T-helper 17 cell (primary cell): Measurements from ENCODE around the gene HSD17B11. TPM values are rescaled to one million over a fixed set of nuclear protein-coding genes. Genes with fewer than 3 reads are reported as not detected.
"Not testable (repeated sequence)": the region's sequence is repeated elsewhere in the genome, so short reads cannot be mapped to it uniquely, and the experiment has no call there.

Experiments used
- ATAC-seq: fragments of 150-1000 bp; cut with Tn5 transposase; 2 replicates; pipeline ENCODE4 v1.10.0; 2021; ENCODE audit warnings: mild to moderate bottlenecking, moderate library complexity
- DNase-seq, 3 donors: peaks; one replicate each; pipeline versions ENCODE4 v3.0.0 to v3.0.0-alpha.2; 2020 to 2021
- H3K9me3 ChIP-seq: one replicate; pipeline ENCODE4 v1.7.0; 2013; ENCODE audit warnings: low read length, mild to moderate bottlenecking; ENCODE audit not compliant: control insufficient read depth, poor library complexity, severe bottlenecking
- H3K27ac Mint-ChIP-seq: one replicate; pipeline ENCODE4 v1.8.0; 2022; ENCODE audit warnings: mild to moderate bottlenecking, moderate library complexity, mixed read lengths
- H3K27me3 Mint-ChIP-seq: one replicate; pipeline ENCODE4 v1.8.0; 2022; ENCODE audit warnings: mixed read lengths
- H3K36me3 Mint-ChIP-seq: one replicate; pipeline ENCODE4 v1.8.0; 2022; ENCODE audit warnings: low read depth, mixed read lengths
- H3K4me1 Mint-ChIP-seq: one replicate; pipeline ENCODE4 v1.8.0; 2022; ENCODE audit warnings: mild to moderate bottlenecking, mixed read lengths
- H3K4me3 Mint-ChIP-seq: one replicate; pipeline ENCODE4 v1.8.0; 2022; ENCODE audit warnings: mild to moderate bottlenecking, moderate library complexity, mixed read lengths
- total RNA-seq, 4 donors: library from RNA in 2 of 4; stranded (reverse) in 2 of 4; gene quantifications; one replicate each; pipeline ENCODE4 v1.2.3 and lab custom pipeline; 2022 to 2026

Gene HSD17B11
- total RNA-seq, 2 donors from 2014 or later: 27.7 to 40.7 TPM

DNA sequence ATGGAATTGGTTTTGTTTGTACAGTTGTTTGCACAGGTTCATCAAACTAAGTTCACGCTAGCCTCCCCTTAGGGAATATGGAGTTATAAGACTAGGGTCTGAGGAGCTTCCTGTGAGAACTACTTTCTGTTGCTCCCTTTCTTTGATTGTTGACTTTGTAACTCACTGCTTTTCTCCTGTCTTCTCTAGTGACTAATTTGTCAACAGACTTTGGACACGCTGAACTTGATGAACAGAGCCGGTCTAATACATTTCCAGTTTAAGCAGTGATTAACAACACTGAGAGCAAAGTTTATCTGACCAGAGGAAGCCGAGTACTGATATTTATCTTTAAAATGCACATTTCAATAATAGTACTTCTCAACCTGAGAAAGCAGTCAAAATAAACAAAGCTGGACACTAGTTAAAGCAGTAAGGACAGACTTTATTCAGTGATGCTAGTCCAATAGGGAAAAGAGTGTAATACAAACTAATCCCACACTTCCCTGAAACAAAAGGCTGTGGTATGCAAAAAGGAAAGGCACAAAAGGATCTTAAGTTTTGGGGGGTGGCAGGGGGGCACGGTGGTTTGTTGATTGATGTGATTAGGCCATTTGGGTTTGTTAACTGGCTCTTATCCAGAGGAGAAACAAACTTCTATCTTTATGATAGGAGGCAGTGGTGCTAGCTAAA, 28.7 kb upstream of the HSD17B11 start:
- Mint-ChIP-seq H3K27ac (no peak overlapping the region), H3K27me3 (no peaks in the 10 kb centered on the region), H3K36me3 (no peaks in the 10 kb centered on the region), H3K4me3 (no peak overlapping the region), H3K4me1 (peaks cover 14% of the 10 kb centered on the region)
- H3K9me3 ChIP-seq: no peaks in the 10 kb centered on the region
- ATAC-seq (no peak), DNase-seq (no peak)

DNA sequence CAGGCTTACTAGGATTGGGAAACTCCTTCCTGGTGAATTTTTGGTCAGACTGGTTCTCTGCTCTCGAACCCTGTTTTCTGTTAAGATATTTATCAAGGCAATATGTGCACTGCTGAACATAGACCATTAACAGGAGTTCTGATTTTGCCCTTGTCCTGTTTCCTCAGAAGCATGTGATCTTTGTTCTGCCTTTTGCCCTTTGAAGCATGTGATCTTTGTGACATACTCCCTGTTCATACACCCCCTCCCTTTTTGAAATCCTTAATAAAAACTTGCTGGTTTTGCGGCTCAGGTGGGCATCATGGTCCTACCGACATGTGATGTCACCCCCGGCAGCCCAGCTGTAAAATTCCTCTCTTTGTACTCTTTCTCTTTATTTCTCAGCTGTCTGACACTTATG, 27.4 kb upstream of the HSD17B11 start:
- H3K27ac Mint-ChIP-seq, H3K36me3 Mint-ChIP-seq, H3K9me3 ChIP-seq, H3K27me3 Mint-ChIP-seq, H3K4me1 Mint-ChIP-seq, ATAC-seq, DNase-seq, H3K4me3 Mint-ChIP-seq: not testable (repeated sequence)

DNA sequence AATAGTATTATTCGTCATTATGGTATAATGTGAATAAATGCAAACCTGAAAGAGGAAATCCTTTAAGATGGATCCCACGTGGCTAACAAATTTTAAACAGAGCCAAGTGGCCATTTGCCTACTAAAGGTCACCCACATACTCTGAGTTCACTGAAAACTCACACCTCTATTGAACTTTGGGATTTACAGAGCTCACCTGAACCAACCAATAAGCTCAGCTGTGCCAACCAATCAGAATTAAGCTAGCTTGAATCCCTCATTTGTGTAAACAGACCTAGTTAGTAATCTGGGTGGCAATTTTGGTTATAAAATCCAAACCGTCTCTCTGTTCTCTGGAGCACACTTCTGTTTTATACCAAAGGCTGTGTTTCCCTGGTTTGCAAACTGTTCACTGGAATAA, 26.0 kb upstream of the HSD17B11 start:
- Mint-ChIP-seq H3K4me1 (peaks cover 5% of the 10 kb centered on the region), H3K27ac (no peak overlapping the region), H3K36me3 (no peaks in the 10 kb centered on the region), H3K27me3 (peaks cover 9% of the 10 kb centered on the region), H3K4me3 (no peak overlapping the region)
- peaks cover 3% of the 10 kb centered on the region for H3K9me3 ChIP-seq
- DNase-seq (no peak), ATAC-seq (no peak)

DNA sequence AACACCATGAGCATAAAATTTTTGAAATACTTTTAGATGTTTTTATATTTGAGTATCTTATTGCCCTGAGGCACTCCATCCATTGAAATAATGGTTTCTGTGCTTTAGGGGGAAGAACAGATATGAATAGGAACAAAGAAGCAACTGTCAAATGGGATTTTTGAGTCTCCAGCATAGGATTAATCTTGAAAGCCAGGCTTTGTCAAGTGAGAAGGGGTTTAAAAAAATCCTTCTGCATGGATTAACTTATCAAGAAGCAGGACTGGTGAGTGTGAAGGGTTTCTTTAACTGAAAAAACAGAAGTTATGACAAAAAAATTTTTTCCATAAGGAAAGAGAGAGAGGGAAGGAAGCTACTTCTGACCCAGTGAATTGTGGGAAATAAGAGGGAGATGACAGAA, 23.8 kb upstream of the HSD17B11 start:
- DNase-seq (no peak), ATAC-seq (no peak)
- Mint-ChIP-seq H3K27ac (no peak overlapping the region), H3K36me3 (peaks cover 5% of the 10 kb centered on the region), H3K4me1 (no peaks in the 10 kb centered on the region), H3K4me3 (no peak overlapping the region), H3K27me3 (peaks cover 21% of the 10 kb centered on the region)
- H3K9me3 ChIP-seq: peaks cover 3% of the 10 kb centered on the region

DNA sequence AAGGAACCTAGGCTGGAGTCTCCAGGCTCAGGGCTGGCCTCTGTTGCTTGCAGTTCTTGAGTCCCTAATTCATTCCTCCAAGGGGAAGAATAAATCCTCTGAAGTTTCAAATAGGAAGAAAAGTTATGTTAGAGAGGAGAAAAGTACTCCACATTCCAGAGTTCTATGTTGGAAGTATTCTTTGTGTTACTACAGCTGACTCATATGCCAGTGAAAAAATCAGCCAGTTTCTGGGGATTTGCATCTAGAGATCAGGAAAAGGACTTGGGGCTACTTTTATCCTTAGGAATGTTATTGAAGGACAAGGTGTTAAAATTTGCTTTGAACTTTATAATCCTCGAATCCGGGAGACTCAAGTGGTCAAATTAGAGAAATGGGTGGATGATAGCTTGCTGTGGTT, 19.7 kb upstream of the HSD17B11 start:
- no peak for DNase-seq
- peaks cover 3% of the 10 kb centered on the region for H3K9me3 ChIP-seq
- Mint-ChIP-seq H3K4me3 (no peak overlapping the region), H3K27ac (no peak overlapping the region), H3K27me3 (peaks cover 55% of the 10 kb centered on the region), H3K36me3 (peaks cover 9% of the 10 kb centered on the region), H3K4me1 (peaks cover 7% of the 10 kb centered on the region)
- ATAC-seq: no peak

DNA sequence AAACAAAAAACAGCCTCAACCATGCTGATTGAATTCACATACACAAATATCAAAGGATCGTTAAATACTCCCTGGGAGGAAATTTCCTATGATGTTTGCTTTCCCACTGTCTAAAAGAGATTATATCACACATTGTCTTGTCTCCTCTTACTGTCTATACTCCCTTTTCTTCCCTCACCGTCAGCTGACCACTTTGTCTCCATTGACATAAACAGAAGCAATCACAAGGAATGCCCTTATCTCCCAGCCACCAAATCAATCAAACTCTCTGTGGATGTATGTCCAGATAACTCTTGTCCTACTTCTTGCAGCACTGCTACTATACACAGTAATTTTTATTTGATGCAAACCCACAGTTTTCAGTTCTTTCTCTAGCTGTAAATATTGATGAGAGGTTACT, 19.2 kb upstream of the HSD17B11 start:
- H3K4me1 Mint-ChIP-seq: peaks cover 7% of the 10 kb centered on the region
- no peak for ATAC-seq
- H3K27me3 Mint-ChIP-seq: peaks cover 55% of the 10 kb centered on the region
- no peak overlapping the region for H3K4me3 Mint-ChIP-seq
- H3K9me3 ChIP-seq: peaks cover 3% of the 10 kb centered on the region
- H3K36me3 Mint-ChIP-seq: peaks cover 9% of the 10 kb centered on the region
- DNase-seq: no peak
- no peak overlapping the region for H3K27ac Mint-ChIP-seq

DNA sequence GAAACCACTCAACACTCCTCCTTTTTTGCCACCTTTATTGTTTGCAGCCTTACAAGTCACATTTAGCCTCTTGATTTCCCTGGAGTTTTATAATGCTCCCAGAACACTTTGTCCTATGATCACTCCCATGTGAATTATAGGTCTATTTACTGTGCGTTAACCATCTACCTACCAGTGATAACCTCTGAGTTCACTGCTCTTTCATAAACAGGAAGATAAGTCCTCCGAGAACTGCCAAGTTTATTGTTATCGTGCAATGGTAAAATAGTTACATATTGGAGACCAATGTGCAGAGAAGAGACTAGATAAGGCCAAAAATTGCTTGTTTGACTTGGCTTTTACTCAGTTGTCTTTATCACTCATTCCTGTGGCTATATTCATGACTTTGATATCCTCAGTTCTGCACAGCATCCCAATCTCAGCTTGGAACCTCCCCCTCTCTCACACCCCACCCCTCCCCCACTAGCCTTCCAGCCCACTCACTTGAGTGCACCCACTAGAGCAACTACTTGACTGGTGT, 18.5 kb upstream of the HSD17B11 start:
- H3K9me3 ChIP-seq: peaks cover 3% of the 10 kb centered on the region
- no peak for ATAC-seq
- Mint-ChIP-seq H3K4me3 (no peak overlapping the region), H3K27me3 (peaks cover 55% of the 10 kb centered on the region), H3K27ac (no peak overlapping the region), H3K4me1 (peaks cover 7% of the 10 kb centered on the region), H3K36me3 (peaks cover 9% of the 10 kb centered on the region)
- DNase-seq: no peak

DNA sequence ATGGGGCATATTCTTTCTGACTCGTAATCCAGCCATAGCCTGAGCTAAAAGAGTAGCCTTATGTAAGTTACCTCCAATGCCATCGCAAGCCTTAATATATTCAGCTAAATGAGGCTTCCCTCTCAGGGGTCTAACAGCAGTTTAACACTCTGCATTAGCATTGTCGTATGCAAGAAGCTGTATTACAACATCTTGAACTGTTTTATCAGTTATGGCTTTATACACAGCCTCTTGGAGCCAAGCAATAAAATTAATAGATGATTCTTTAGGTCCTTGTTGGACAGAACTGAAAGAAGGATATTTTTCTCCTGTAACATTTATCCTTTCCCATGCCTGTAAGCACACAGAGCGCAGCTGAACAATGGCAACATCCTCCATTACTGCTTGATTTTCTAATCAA, 15.9 kb upstream of the HSD17B11 start:
- not testable (repeated sequence) for H3K27ac Mint-ChIP-seq, H3K36me3 Mint-ChIP-seq, H3K4me3 Mint-ChIP-seq, H3K9me3 ChIP-seq, ATAC-seq, DNase-seq, H3K4me1 Mint-ChIP-seq
- peaks cover 46% of the 10 kb centered on the region for H3K27me3 Mint-ChIP-seq

DNA sequence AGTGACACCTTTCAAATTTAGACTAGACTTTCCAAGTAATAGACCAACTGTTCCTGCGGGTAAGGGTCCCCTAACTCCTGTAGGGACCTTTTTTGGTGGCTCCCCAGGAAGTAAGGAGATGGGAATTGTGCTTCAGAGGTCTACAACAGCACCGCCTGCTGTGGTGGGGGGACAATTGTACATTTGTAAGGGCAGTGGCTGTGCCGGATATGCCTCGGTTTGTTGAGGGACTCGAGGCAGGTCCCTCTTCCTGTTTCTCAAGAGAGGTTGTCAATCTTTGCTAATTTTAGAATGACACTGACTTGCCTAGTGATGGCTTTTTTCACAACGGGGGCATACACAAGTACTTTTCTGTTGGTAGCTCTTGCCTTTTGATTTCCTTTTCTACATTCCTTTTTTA, 15.5 kb upstream of the HSD17B11 start:
- no peak for DNase-seq
- no peak for ATAC-seq
- Mint-ChIP-seq H3K4me1 (peaks cover 7% of the 10 kb centered on the region), H3K4me3 (no peak overlapping the region), H3K27ac (no peak overlapping the region), H3K36me3 (peaks cover 9% of the 10 kb centered on the region), H3K27me3 (peaks cover 46% of the 10 kb centered on the region)
- H3K9me3 ChIP-seq: no peaks in the 10 kb centered on the region

DNA sequence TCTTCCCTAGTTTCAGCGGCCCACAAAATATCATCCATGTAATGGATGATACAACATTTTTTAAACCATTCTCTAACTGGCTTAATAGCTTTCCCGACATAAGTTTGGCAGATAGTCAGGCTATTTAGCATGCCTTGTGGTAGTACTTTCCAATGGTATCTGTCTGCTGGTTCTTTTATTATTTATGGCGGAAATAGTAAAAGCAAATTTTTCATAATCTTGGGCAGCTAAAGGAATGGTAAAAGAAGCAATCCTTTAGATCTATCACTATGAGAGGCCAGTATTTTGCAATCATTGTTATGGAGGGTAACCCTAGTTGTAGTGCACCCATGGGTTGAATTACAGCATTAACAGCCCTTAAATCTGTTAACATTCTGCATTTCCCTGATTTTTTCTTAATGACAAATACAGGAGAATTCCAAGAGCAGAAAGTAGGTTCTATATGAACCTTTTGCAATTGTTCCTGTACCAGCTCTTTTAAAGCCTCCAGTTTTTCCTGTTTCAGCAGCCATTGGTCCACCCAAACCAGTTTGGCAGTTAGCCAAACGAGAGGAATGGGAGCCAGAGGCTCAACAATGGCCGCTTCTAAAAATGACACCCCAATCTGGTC, 14.3 kb upstream of the HSD17B11 start:
- Mint-ChIP-seq H3K4me3 (no peak overlapping the region), H3K4me1 (peaks cover 7% of the 10 kb centered on the region), H3K27me3 (peaks cover 39% of the 10 kb centered on the region), H3K36me3 (peaks cover 9% of the 10 kb centered on the region), H3K27ac (no peak overlapping the region)
- DNase-seq (no peak), ATAC-seq (no peak)
- H3K9me3 ChIP-seq: no peaks in the 10 kb centered on the region

DNA sequence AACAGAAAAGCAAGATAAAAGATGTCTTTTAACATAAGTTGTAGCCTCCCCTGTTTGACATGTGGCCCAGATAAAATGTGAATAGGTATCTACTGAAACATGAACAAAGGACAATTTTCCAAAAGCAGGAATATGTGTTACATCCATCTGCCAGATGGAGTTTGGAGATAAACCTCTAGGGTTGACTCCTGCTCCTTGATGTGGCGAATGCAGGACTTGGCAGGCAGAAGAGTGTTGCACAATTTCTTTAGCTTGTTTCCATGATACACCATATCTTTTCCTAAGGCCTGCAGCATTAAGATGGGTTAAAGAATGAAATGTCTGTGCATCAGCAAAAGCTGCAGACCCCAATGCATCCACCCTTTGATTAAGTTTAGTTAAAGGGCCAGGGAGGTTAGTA, 12.7 kb upstream of the HSD17B11 start:
- ATAC-seq, H3K4me3 Mint-ChIP-seq, H3K36me3 Mint-ChIP-seq, DNase-seq, H3K27ac Mint-ChIP-seq, H3K4me1 Mint-ChIP-seq, H3K9me3 ChIP-seq: not testable (repeated sequence)
- peaks cover 25% of the 10 kb centered on the region for H3K27me3 Mint-ChIP-seq

DNA sequence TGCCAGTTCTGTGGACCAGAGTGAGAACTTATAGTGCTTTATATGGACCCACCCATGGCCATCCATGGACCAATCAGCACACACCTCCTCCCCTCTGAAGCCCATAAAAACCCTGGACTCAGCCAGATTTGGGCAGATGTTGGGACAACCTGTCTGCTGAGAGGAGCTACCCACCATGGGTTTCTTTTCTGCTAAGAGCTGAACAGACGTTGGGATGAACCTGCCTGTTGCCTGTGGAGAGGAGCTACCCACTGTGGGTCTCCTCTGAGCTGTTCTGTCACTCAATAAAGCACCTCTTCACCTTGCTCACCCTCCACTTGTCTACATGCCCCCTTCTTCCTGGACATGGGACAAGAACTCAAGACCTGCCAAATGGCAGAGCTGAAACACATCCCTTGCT, 9.0 kb upstream of the HSD17B11 start:
- H3K4me3 Mint-ChIP-seq: no peak overlapping the region
- no peaks in the 10 kb centered on the region for H3K27me3 Mint-ChIP-seq
- no peak for DNase-seq
- no peak for ATAC-seq
- H3K4me1 Mint-ChIP-seq: no peaks in the 10 kb centered on the region
- H3K9me3 ChIP-seq: no peaks in the 10 kb centered on the region
- H3K36me3 Mint-ChIP-seq: no peaks in the 10 kb centered on the region
- H3K27ac Mint-ChIP-seq: no peak overlapping the region

DNA sequence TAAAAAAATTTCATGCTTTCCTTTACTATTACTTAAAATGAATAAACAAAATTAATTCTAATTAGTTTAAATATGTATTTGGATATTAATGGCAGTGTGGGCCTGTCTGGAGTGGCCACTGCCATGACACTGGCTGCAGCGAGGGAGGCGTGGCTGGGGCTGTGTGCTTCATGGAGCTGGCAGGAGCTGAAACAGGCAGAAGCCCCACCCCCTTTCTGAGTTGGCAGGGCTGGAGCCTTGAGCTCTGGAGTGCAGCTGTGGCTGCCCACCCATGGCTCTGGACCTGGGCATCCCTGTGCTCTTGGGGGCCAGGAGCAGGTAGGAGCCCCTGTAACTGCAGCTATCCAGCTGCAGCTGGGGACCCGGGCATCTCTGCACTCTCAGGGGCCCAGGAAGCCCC, 8.2 kb upstream of the HSD17B11 start:
- Mint-ChIP-seq H3K36me3 (no peaks in the 10 kb centered on the region), H3K4me3 (no peak overlapping the region), H3K27ac (no peak overlapping the region), H3K27me3 (no peaks in the 10 kb centered on the region), H3K4me1 (no peaks in the 10 kb centered on the region)
- DNase-seq (no peak), ATAC-seq (no peak)
- H3K9me3 ChIP-seq: no peaks in the 10 kb centered on the region

DNA sequence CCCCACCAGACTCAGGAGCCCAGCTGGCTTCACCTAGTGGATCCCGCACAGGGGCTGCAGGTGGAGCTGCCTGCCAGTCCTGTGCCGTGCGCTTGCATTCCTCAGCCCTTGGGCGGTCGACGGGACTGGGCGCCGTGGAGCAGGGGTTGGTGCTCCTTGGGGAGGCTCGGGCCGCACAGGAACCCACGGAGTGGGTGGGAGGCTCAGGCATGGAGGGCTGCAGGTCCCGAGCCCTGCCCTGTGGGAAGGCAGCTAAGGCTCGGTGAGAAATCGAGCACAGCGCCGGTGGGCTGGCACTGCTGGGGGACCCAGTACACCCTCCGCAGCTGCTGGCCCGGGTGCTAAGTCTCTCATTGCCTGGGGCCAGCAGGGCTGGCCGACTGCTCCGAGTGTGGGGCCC, 4.9 kb upstream of the HSD17B11 start:
- H3K27ac Mint-ChIP-seq, DNase-seq, H3K4me1 Mint-ChIP-seq, ATAC-seq, H3K4me3 Mint-ChIP-seq, H3K36me3 Mint-ChIP-seq, H3K9me3 ChIP-seq, H3K27me3 Mint-ChIP-seq: not testable (repeated sequence)
